Non-pigmented ciliary epithelial cell (primary cell): Measurements from ENCODE around the gene VKORC1.
"Not testable (repeated sequence)": the region's sequence is repeated elsewhere in the genome, so short reads cannot be mapped to it uniquely, and the experiment has no call there.

Experiments used
- DNase-seq: peaks from one replicate; pipeline ENCODE4 v3.0.0-alpha.2; 2010; ENCODE audit warnings: low read depth

VKORC1 gene

DNA sequence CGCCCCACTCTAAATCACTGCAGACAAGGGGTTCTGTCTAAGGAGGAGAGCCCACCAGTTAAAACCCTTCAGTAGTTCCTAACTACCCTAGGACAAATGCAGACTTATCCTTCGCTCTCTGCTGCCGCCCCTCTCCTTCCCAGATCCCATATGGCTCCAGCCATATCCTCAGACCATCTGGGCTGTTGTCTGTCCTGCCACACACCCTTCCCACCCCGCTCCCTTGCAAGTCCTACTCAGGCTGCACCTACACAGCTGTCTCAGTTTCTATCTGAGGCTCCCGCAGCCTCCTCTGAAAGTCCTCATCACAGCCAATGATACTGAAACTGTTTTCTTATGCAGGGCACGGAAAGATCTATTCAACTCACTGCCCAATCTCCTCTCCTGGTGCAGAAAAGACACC lies 12.9 kb upstream of the VKORC1 start:
- no peak for DNase-seq

DNA sequence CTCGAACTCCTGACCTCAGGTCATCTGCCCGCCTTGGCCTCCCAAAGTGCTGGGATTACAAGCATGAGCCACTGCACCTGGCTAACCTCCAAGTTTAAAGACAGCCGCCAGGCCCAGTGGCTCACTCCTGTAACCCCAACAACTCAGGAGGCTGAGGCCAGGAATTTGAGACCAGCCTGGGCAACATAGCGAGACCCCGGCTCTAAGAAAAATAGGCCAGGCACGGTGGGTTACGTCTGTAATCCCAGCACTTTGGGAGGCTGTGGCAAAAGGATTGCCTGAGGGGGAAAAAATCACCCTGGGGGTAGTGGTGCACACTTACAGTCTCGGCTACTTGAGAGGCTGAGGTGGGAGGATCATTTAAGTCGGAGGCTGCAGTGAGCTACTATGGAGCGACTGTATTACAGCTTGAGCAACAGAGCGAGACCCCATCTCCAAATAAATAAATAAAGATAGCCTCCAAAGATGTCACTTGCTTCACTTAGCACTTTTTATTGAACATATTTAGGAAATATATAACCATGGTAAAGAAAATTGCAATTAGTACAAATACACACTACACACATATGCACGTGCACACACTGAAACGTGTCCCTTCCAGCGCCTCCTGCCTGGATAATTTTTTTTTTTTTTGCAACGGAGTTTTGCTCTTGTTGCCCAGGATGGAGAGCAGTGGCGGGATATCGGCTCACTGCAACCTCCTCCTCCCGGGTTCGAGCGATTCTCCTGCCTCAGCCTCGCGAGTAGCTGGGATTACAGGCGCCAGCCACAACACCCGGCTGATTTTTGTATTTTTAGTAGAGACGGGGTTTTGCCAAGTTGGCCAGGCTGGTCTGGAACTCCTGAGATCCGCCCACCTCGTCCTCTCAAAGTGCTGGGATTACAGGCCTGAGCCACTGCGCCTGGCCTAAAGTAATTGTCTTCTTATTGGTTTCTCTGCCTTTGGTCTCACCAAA lies 12.2 kb upstream of the VKORC1 start:
- DNase-seq, result no peak

DNA sequence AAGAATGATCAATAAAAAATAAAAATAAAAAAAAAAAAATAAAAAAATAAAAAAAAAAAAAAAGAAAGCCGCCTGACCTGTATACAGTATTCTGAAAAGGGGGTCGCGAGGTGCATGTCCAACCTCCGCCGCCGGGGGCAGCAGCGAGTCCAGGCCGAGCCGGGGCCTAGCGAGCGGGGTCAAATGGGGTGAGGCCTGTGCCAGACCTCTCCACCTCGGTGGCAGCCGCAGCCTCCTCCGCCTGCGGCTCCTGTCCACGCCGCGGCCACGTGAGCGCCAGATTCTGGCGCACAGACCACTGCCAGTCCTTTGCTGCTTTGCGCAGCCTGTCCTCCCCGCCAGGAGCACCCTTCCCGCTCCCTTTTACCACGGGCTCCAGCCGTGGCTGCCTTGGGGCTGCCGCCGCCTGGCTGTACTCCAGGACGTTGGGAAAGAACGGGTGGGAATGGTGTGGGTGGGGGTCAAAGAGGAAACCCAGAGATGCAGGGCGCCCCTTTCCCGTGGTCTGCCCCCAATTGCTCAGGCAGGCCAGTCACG lies 11.1 kb upstream of the VKORC1 start:
- no peak for DNase-seq

DNA sequence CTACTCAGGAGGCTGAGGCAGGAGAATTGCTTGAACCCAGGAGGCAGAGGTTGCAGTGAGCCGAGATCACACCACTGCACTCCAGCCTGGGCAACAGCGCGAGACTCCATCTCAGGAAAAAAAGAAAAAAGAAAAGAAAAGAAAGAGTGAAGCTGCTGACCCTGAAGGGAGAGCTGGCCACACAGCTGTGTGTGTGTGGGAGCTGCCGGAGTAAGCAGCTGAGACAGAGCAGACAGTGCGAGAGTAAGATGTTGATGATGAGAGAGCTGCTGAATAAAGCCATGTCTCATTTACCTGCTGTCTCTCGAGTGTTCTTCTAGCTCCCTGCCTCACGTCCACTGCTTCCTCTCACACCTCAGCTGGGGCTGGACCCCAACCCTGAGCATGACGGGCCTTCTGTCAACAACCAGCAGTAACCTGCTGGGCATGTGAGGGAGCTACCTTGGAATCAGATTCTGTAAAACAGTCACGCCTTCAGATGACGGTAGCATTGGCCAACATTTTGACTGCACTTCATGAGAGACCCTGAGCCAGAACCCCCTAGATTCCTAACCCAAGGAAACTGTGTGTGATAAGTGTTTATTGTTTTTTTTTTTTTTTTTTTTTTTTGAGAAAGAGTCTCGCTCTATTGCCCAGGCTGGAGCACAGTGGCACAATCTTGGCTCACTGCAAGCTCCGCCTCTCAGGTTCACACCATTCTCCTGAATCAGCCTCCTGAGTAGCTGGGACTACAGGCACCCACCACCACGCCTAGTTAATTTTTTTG lies 6.5 kb upstream of the VKORC1 start:
- DNase-seq, result not testable (repeated sequence)

DNA sequence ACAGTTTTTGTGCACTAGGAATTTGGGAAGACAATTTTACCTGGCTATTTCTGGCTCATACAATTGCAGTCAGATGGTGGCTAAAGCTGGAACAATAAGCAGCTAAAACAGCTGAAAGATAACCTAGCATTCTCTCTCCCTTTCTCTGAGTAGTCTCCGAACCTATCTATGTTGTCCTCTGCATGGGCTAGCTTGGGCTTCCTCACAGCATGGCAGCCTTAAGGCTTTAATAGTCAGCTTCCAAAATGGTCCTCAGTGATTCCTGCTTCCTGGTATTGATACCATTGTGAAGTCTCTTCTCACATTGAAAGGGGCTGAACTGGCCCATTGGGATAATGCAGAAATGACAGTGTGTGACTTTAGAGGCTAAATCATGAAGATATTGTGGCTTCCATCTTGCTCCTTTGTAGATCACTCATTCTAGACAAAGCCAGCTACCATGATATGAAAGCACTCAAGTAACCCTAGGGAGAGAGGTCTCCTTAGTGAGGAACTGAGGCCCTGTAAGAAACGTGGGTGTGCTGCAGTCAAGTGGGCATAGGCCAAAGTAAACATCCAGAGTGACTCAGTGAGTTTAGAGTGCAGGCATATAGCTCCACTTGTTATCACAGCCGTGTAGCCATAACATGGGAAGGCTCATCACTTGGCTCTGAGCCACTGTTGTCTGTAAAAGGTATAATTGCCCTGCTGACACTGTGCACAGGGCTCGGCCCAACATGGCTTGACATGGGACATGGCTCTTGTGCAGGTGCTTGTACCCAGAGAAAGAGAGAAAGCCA lies 5.5 kb upstream of the VKORC1 start:
- DNase-seq, result no peak

DNA sequence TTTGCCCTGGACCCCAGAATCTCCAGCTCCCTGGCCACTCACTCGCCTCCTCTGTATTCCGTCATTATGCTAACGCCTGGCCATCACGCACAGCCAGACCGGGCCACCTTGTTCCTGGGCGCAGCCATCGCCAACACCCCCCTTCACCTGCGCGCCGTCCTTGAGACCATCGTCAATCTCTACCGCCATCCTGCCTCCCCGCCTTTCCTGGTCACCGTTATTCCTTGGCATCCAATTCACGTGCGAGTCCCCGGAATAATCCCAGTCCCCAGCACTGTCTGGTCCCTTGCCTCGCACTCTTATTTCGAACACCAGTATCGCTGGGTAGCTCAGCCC lies 541 bp downstream of the VKORC1 start:
- no peak for DNase-seq

DNA sequence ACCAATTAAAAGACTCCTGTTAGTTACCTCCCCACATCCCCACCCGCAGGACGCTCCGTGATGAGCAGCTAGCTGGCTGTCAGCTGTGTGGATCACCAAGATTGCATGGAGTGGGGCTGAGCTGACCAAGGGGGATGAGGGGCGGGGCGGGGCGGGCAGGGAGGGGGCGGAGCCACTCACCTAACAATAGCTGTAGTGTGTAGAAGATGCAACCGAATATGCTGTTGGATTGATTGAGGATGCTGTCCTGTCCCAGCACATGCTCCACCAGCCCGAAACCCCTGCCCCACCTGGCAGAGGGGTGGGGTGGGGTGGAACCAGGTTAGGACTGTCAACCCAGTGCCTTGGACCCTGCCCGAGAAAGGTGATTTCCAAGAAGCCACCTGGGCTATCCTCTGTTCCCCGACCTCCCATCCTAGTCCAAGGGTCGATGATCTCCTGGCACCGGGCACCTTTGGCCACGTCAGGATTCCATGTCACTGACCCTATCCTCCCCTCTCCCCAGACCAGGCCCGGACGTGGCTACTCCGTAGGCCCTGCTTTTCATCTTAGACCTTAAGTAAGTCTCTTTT lies 1.4 kb downstream of the VKORC1 start:
- DNase-seq, result no peak

DNA sequence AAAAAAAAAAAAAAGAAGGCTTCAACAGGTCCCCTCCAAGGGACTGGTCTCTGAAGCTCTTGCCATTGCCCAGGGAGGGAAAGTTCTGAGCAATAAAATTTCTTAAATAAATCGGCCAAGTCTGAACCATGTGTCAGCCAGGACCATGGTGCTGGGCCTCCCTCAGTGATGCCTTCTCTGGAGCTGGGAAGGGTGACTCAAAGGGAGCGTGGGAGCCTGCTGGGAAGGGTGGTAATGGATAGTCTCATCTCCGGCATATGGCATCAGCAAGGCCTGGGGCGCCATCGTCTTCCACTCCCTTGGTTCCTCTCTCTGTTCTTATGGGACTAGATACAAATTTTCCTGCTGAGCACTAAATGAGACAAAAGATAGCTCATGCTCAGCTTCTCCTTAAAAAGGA lies 2.3 kb downstream of the VKORC1 start:
- no peak for DNase-seq

DNA sequence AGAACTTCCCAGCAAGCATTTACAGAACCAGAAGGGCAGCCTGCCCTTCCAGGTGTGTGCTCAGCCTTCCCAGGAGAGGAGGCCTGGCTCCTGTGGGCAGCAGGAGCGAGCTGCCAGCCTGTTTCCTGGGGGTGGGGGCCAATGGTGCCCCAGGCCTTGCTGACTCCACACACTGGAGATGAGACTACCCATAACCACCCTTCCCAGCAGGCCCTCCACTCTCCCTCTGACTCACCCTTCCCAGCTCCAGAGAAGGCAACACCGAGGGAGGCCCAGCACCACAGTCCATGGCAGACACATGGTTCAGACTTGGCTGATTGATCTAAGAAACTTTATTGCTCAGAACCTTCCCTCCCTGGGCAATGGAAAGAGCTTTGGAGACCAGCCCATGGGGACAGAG lies 4.1 kb downstream of the VKORC1 start:
- no peak for DNase-seq

DNA sequence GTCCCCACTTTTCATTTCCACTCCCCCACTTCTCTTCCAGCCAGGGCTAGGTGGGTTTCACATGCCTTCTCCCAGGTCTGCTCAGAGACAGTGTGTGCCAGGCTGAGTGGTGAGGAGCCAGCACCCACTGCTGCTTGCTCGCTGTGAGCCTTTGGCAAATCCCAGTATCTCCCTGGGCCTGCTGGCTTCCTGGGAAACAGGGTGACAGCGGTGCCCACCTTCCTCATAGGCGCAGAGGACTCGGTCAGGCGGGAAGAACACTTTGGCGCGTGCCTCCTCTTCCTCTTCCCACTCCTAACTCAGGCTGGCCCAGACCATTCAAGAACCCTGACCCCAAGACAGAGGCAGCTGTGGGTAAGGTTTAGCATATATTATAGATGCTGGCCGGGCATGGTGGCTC lies 5.4 kb downstream of the VKORC1 start:
- DNase-seq, result no peak

DNA sequence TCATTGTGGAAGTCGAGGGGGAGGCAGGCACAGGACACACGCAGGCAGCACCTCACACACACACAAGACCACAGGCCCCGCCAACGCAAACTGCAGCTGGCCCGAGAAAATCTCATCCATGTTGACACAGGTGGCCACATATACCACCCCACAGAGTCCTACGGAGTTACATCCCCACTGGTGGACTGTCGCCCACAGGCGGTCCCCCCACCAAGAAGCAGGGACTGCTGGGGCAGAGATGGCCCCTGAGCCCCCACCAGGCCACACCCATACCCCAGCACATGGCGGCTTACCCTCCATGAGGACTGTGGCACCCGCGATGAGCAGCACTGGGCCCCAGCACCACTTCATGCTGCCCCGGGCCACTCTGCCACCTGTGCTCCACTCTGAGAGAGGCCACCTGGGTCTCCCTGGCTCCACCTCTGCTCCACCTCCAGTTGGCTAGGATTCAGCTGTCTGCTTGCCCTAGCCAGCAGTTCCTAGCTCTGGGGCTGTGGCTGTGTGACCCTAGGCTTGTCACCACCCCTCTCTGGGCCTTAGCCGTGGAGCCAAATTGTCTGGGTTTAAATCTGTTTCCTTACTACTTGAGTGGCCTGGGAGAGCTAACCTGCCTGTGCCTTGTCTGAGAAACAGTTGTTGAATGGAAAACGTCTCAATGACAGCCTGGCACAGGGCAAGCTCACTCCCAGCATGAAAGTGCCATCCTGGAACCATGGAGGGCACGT lies 6.0 kb downstream of the VKORC1 start, which contains the start of gene PRSS53:
Gene PRSS53 (minus strand): TSS at position 485 of the 725 bp plus-strand sequence. CDS start 134 bp downstream, at position 351.
- DNase-seq, result no peak

DNA sequence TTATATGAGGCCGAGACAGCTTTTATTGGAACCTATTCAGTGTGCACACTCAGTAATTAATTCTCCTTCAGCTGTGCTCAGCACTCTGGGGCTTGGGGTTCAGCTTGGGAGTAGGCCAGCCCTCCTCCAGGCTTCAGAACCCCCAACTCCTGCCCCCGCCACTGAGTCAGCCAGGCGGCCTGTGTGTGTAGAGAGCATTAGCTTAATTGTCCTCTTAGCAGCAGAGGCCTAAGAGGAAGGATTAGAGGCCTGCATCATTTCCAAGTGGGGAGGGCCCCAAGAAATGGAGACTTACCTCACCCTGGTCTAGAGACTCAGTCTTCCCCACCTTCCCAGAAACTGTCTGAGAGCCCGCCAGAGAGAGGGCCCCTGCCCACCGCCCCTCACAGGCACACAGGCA lies 6.6 kb downstream of the VKORC1 start:
- DNase-seq, result no peak

DNA sequence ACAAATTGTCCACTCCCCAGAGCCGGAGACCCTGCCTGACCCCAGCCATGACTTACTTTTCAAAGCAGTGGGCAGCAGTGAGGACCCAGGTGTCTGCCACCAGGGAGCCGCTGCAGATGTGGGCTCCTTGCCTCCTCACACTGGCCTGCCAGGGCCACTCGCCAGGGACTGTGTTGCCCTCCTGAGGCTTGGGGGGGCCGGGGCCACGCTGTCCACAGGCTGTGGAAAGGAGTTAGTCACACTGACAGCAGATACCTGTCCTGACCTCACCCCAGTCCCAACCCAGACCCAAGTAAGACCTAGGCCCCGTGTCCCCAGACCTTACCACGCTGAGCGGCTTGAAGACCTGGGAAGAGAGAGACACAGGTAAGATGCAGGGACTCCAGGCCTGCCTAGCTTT lies 7.1 kb downstream of the VKORC1 start:
- no peak for DNase-seq

DNA sequence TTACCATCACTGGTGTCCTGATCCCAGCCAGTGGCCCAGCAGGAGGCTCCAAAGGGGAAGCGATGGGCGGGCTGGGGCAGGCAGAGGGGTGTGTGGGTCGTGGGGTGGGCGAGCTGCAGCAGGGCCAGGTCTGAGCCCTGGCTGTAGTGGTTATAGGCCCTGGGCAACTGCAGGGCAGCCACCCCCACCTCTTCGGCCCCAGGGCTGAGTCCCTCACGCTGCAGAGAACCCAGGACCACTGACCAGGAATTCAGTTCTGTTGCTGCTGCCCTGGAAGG lies 8.0 kb downstream of the VKORC1 start:
- DNase-seq, result no peak

DNA sequence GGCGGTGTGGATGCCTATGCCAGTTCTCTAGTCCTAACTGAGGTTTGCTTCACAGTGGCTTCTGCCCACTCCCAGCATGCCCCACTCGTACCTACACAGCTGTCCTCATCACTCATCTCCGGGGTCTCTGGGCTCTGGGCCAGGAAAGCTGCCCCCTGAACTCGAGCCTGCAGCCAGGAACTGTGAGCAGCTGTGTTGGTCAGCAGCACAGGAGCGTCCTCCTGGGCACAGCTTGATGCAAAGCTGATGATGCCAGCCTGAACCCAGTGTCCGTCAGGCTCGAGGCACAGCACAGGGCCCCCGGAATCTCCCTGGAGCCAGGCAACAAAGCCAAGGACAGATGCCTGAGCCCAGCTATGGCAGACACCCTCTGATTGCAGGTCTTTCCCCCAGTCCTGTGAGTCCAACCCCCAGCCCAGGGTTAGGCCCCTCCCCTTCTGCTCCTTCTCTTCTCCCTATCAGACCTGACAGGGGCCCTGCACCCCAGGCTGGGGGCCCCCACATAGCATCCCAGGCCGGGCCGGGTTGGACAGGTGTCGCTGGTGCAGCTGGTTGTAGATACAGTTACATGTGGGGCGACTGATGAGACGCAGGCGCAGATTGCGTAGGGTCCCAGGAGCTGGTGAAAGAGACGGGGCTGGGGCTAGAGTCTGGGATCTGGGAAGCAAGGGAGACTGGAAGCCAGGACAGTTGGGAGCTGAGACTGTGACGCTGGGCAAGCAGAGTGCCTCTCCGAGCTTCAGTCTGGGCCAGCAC lies 8.5 kb downstream of the VKORC1 start:
- no peak for DNase-seq

DNA sequence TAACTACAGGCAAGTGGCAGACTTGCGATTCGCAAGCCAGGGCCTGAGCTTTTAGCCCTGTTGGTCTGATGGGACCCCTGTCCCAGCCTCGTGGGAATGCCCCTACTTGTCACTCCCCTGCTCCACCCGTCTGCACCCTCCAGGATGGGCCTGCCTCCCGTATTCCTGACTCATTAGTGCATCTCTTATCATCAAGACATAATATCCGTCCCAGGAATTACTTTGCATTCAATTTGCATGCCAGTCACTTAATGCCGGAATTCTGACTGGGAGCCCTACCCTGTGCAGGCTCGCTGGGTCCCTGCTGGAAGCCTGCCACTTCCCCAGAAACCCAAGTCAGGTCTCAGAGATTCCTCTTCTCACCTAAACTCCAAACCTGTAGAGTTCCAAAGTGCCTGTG lies 9.2 kb downstream of the VKORC1 start:
- no peak for DNase-seq

DNA sequence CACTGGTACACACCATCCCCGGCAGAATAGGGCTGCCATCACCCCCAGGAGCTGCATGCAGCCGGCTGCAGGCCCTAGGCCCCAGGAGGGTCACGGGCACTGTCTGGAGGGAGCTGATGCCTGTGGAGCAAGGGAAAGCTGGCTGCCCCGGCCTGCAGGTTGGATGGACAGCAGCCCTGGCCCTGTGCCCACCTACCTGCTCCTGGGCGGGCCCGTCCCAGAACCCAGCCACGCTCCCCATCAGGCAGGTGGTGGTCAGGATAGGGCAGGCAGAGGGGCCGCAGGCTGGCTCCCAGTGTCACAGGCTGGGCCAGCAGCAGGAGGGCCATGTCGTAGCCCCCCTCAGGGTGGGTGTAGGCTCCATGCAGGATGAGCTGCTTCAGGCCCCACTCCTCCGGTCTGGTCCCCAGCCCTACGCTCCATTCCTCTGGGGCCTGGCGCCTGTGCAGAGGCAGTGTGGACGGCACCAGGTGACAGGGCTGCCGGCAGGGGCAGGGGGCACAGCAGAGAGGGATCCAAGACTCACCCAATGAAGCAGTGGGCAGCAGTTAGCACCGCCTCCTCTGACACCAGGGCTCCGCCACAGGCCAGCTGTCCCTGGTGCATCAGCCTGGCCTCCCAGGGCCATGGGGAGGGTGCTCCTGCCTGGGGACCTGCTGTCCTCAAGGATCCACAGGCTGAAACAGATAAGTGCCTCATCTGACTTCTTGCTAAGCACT lies 9.9 kb downstream of the VKORC1 start:
- DNase-seq, result no peak

DNA sequence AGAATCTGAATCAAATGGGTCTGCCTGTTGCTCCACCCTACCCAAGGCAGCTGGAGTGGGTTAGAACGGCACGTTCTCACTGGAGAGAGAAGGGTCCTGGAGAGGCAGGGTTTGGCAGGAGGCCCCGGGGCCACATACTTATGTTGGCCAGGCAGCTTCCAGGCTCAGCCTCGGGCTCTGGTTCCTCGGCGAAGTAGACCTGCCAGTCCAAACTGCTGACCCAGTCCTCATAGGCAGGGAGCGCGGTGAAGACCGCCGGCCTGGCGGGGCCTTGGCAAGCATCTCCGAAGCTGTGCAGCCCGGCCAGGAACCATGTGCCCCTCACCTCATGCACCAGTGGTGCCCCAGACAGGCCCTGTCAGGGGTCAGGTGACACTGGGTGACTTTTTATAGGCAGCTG lies 10.6 kb downstream of the VKORC1 start:
- no peak for DNase-seq

DNA sequence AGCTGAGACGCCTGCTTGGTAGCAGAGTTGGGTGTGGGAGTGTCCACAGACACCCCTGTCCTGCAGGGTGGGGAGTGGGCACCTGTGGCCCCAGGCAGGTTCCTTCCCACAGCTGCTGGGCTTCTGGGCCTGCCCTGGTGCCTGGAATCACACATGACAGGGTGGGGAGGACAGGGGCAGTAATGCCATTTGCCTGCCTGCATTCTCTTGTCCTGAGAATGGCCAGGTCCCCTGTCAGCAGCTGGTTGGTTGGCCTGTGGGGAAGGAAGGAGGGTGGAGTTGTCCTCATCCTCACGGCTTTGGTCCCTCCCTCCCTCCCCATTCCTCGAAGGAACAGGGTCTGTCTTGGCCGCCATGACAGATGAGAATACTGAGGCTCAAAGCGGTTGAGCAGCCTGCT lies 11.0 kb downstream of the VKORC1 start:
- no peak for DNase-seq

DNA sequence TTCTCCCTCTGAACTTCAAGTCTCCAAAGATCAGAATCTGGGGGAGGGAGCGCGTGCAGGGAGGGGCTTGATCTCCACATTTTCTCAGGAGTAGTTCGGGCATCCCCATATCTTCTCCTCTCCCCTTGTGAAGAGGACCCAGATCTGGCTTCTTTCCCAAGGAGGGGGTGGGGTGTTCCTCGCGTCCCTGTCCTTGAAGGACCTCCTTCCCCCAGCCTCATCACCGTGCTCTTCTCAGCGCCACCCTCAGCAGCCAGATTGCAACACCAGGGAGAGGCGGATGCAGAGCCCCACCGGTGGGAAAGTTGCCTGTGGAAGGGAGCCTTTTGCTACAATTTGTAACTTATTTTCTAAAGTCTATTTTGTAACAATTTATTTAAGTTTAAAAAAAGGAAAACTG lies 11.5 kb downstream of the VKORC1 start:
- DNase-seq, result no peak
